K562 (cell line): ENCODE results near the gene BIRC5. TPM values are rescaled to one million over a fixed set of nuclear protein-coding genes. Genes with fewer than 3 reads are reported as not detected.

Source experiments
- FOSL1 ChIP-seq: fragments of 200-800 bp; sonication (Bioruptor generic); conservative IDR thresholded peaks from 2 replicates; pipeline ENCODE4 v1.6.1; 2016; ENCODE audit warnings: missing genetic modification characterization, missing compliant biosample characterization
- FOXO4 ChIP-seq: fragments of 450-650 bp; formaldehyde crosslinking; IDR thresholded peaks from 2 replicates; pipeline ENCODE4 v1.4.0; 2020; ENCODE audit warnings: mild to moderate bottlenecking, moderate library complexity
- HDAC3 ChIP-seq: fragments of 450-650 bp; IDR thresholded peaks from 2 replicates; pipeline ENCODE4 v1.6.1; 2018; ENCODE audit warnings: borderline replicate concordance, mild to moderate bottlenecking, moderate library complexity; ENCODE audit not compliant: partially characterized antibody
- HNRNPUL1 ChIP-seq: fragments of 200-400 bp; formaldehyde crosslinking; IDR thresholded peaks from 2 replicates; pipeline ENCODE4 v1.6.1; 2017; ENCODE audit warnings: low read length
- ID3 ChIP-seq, 2 experiments: fragments of 250-450 bp in 1 of 2; fragments of 450-650 bp in 1 of 2; sonication (Bioruptor Pico) in 1 of 2; IDR thresholded peaks; 2 replicates each; pipeline versions ENCODE4 v1.6.1 to v1.8.0; 2016 to 2021; ENCODE audit warnings: mild to moderate bottlenecking in 2 of 2, moderate library complexity in 2 of 2, missing compliant biosample characterization in 1 of 2, missing genetic modification characterization in 1 of 2
- KDM1A ChIP-seq, 2 experiments: fragments of 450-650 bp; IDR thresholded peaks; 2 replicates each; pipeline ENCODE4 v1.6.1; 2016; ENCODE audit warnings: mild to moderate bottlenecking in 2 of 2
- KDM4B ChIP-seq, 2 experiments: fragments of 450-650 bp in 1 of 2; sonication (generic) in 1 of 2; IDR thresholded peaks; 2 replicates each; pipeline ENCODE4 v1.6.1; 2016 to 2017; ENCODE audit warnings: borderline replicate concordance in 2 of 2, antibody characterized with exemption in 1 of 2, low read depth in 1 of 2, mild to moderate bottlenecking in 1 of 2
- MBD2 ChIP-seq: sonication (generic); IDR thresholded peaks from 2 replicates; pipeline ENCODE4 v1.6.1; 2016; ENCODE audit warnings: low read depth, borderline replicate concordance
- MNT ChIP-seq, 2 experiments: fragments of 450-650 bp; conservative IDR thresholded peaks; 2 replicates each; pipeline ENCODE4 v1.6.1; 2017; ENCODE audit warnings: mild to moderate bottlenecking in 2 of 2, moderate library complexity in 2 of 2
- MXD1 ChIP-seq: fragments of 250-450 bp; sonication (Bioruptor Pico); IDR thresholded peaks from 2 replicates; pipeline ENCODE4 v1.8.0; 2021; ENCODE audit warnings: borderline replicate concordance, mild to moderate bottlenecking, moderate library complexity; ENCODE audit not compliant: poor library complexity, severe bottlenecking
- NCOA2 ChIP-seq, 2 experiments: fragments of 450-650 bp; IDR thresholded peaks; 2 replicates each; pipeline ENCODE4 v1.6.1; 2018; ENCODE audit warnings: mild to moderate bottlenecking in 2 of 2, moderate library complexity in 1 of 2; ENCODE audit not compliant: partially characterized antibody in 2 of 2
- PHB2 ChIP-seq: fragments of 450-650 bp; IDR thresholded peaks from 2 replicates; pipeline ENCODE4 v1.6.1; 2017; ENCODE audit warnings: low read depth
- SMAD4 ChIP-seq: fragments of 250-450 bp; sonication (Bioruptor Pico); conservative IDR thresholded peaks from 2 replicates; pipeline ENCODE4 v1.8.0; 2021; ENCODE audit warnings: inconsistent platforms, mild to moderate bottlenecking, moderate library complexity
- SMARCA4 ChIP-seq: fragments of 450-650 bp; IDR thresholded peaks from 2 replicates; pipeline ENCODE4 v1.6.1; 2016
- SNRNP70 ChIP-seq: fragments of 200-400 bp; formaldehyde crosslinking; optimal IDR thresholded peaks from 2 replicates; pipeline ENCODE3; 2017; ENCODE audit warnings: low read depth, low read length
- TCFL5 ChIP-seq: fragments of 250-450 bp; sonication (Bioruptor Pico); conservative IDR thresholded peaks from 2 replicates; pipeline ENCODE4 v1.6.1; 2021; ENCODE audit warnings: mild to moderate bottlenecking, moderate library complexity, matching md5 sums
- ZBTB5 ChIP-seq: fragments of 450-650 bp; IDR thresholded peaks from 2 replicates; pipeline ENCODE4 v1.6.1; 2017; ENCODE audit warnings: antibody characterized with exemption
- polyA plus RNA-seq, 8 experiments: library from polyadenylated mRNA; depleted of rRNA in 4 of 8; stranded (reverse) in 5 of 8; unstranded in 3 of 8; fragments of >200 nt; fragmentation: Nextera tagmentation in 2 of 8; fragmentation: Illumina TruSeq in 1 of 8; extraction: Ambion mirVana in 2 of 8; extraction: Trizol in 1 of 8; gene quantifications; 2 replicates each; pipeline versions ENCODE4 v1.2.1 to v1.2.3, GENCODE V29; 2011 to 2014; ENCODE audit warnings: inconsistent platforms in 1 of 8, missing spikeins in 1 of 8
- total RNA-seq, 7 experiments: library from RNA; depleted of rRNA in 6 of 7; stranded (reverse); fragments of >200 nt in 6 of 7; fragmentation: Illumina TruSeq in 2 of 7; extraction: Trizol in 2 of 7; gene quantifications; 2 replicates each; pipeline versions ENCODE4 v1.2.1 to v1.2.3, GENCODE V29; 2011 to 2021; ENCODE audit warnings: low replicate concordance in 1 of 7
- TF ChIP-seq, protein P1 (sequence below): sonication (generic); formaldehyde crosslinking; IDR thresholded peaks from 2 replicates; pipeline ENCODE4 v1.8.0; 2022; ENCODE audit warnings: mild to moderate bottlenecking, missing genetic modification reagents

BIRC5 gene
- total and polyA plus RNA-seq, 9 of the 15 experiments (the other 6 are each of a cell fraction or from before 2014, with no cell fraction given) = 64.4 to 140 (median 101) TPM

GRCh38 chr17:78186692-78187595 is 27.1 kb upstream of the BIRC5 start, which contains the start of the genes AFMID and TK1 (continued):
- TF ChIP-seq ZBTB5 = no peak
- TF ChIP-seq HDAC3 = no peak
- TF ChIP-seq, protein P1, sequence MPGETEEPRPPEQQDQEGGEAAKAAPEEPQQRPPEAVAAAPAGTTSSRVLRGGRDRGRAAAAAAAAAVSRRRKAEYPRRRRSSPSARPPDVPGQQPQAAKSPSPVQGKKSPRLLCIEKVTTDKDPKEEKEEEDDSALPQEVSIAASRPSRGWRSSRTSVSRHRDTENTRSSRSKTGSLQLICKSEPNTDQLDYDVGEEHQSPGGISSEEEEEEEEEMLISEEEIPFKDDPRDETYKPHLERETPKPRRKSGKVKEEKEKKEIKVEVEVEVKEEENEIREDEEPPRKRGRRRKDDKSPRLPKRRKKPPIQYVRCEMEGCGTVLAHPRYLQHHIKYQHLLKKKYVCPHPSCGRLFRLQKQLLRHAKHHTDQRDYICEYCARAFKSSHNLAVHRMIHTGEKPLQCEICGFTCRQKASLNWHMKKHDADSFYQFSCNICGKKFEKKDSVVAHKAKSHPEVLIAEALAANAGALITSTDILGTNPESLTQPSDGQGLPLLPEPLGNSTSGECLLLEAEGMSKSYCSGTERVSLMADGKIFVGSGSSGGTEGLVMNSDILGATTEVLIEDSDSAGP (CRISPR knock-in tag) = no peak
- TF ChIP-seq FOXO4 (CRISPR knock-in tag) = no peak
- no peak for TF ChIP-seq KDM4B (IDR thresholded peaks at IDR 0.05; ENCODE audit: borderline replicate concordance in 2 of 2, low read depth in 1 of 2)
- TF ChIP-seq MBD2 = peak; percentile 94
- peak; percentile 48; the same call in 1 of the 2 replicates for TF ChIP-seq SMAD4 (CRISPR knock-in tag)
- TF ChIP-seq SMARCA4 = peak; percentile 34; the same call in 1 of the 2 replicates
- TF ChIP-seq SNRNP70 = no peak
- TF ChIP-seq FOSL1 = peak; percentile 37; the same call in 1 of the 2 replicates
- TF ChIP-seq ID3 (CRISPR knock-in tag; IDR thresholded peaks at IDR 0.05) = no peak
- no peak; the same call in 1 of the 2 replicates for TF ChIP-seq ID3 (tag; IDR thresholded peaks at IDR 0.05)
- peak; percentile 47 to 70; a peak in 3 of 4 replicates for TF ChIP-seq KDM1A (IDR thresholded peaks at IDR 0.05)
- no peak for TF ChIP-seq PHB2
- TF ChIP-seq MXD1 = peak; percentile 44
- no peak for TF ChIP-seq HNRNPUL1
- TF ChIP-seq TCFL5 = no peak
- no peak for TF ChIP-seq NCOA2 (IDR thresholded peaks at IDR 0.05; ENCODE audit: partially characterized antibody in 2 of 2)
- TF ChIP-seq MNT (conservative IDR thresholded peaks at IDR 0.05) = peak; percentile 98
